IPS-11a (cell line): ENCODE measurements around the gene SCN9A.

Experiments used
- H3K4me3 ChIP-seq: one replicate; pipeline ENCODE4 v1.5.1; 2013; ENCODE audit warnings: low read depth, low read length, control low read depth

The SCN9A gene

GRCh38 chr2:166180951-166181812 lies 194.6 kb downstream of the SCN9A start:
- no peak overlapping the region for H3K4me3 ChIP-seq

GRCh38 chr2:166179201-166179600 lies 196.5 kb downstream of the SCN9A start:
- no peak overlapping the region for H3K4me3 ChIP-seq

- no peak overlapping the region for H3K4me3 ChIP-seq
These were observed 202.5 kb downstream of the SCN9A start for GRCh38 chr2:166173263-166173662.

- no peak overlapping the region for H3K4me3 ChIP-seq
These were observed 204.5 kb downstream of the SCN9A start for GRCh38 chr2:166171216-166171615.

GRCh38 chr2:166170356-166170755 lies 205.4 kb downstream of the SCN9A start:
- H3K4me3 ChIP-seq: no peak overlapping the region

- H3K4me3 ChIP-seq: no peak overlapping the region
These were observed 208.3 kb downstream of the SCN9A start for GRCh38 chr2:166167449-166167848.

GRCh38 chr2:166163775-166164174 lies 212.0 kb downstream of the SCN9A start:
- H3K4me3 ChIP-seq: no peak overlapping the region

GRCh38 chr2:166158546-166158945 lies 217.2 kb downstream of the SCN9A start:
- H3K4me3 ChIP-seq: no peak overlapping the region

GRCh38 chr2:166157578-166157977 lies 218.2 kb downstream of the SCN9A start:
- no peak overlapping the region for H3K4me3 ChIP-seq

- H3K4me3 ChIP-seq: no peak overlapping the region
These were observed 218.7 kb downstream of the SCN9A start for GRCh38 chr2:166156985-166157490.

- H3K4me3 ChIP-seq: no peak overlapping the region
These were observed 220.2 kb downstream of the SCN9A start for GRCh38 chr2:166155589-166155988.

GRCh38 chr2:166154685-166155338 lies 220.9 kb downstream of the SCN9A start:
- no peak overlapping the region for H3K4me3 ChIP-seq

- H3K4me3 ChIP-seq: no peak overlapping the region
These were observed 223.7 kb downstream of the SCN9A start for GRCh38 chr2:166152064-166152463.

GRCh38 chr2:166148500-166149400 lies 227.0 kb downstream of the SCN9A start:
- H3K4me3 ChIP-seq: no peak overlapping the region

- H3K4me3 ChIP-seq: no peak overlapping the region
These were observed 227.9 kb downstream of the SCN9A start for GRCh38 chr2:166147883-166148282.
